GM18951 (cell line): ENCODE results near the gene ICAM3.

Experiments used
- POLR2A ChIP-seq: IDR thresholded peaks from 4 replicates; pipeline ENCODE4 v1.6.1; 2011; ENCODE audit warnings: mild to moderate bottlenecking; ENCODE audit not compliant: insufficient read length, insufficient read depth; ENCODE audit errors: extremely low read depth
- in situ Hi-C: fragments of 300-500 bp; cut with MboI; formaldehyde crosslinking; loops from one replicate; pipeline ENCODE4 v1.12.0; 2022; ENCODE audit warnings: low sequenced_read_pairs, mixed read lengths, inconsistent platforms; ENCODE audit not compliant: unreplicated experiment

The ICAM3 gene

GRCh38 chr19:10288662-10289166, 50.7 kb downstream of the ICAM3 start:
- in situ Hi-C loops: no loop called here
- no peak for TF ChIP-seq POLR2A

- TF ChIP-seq POLR2A: peak; percentile 54
- in situ Hi-C loops: no loop called here
Measured at GRCh38 chr19:10286803-10287737, 52.4 kb downstream of the ICAM3 start, which contains the start of gene ICAM4. TSS of gene ICAM4 (plus strand) at chr19:10286955. CDS start at chr19:10287013, 58 bp downstream.

GRCh38 chr19:10285393-10285792, 54.0 kb downstream of the ICAM3 start:
- no peak for TF ChIP-seq POLR2A
- in situ Hi-C loops: no loop called here

GRCh38 chr19:10284960-10285278, 54.5 kb downstream of the ICAM3 start:
- in situ Hi-C loops: no loop called here
- TF ChIP-seq POLR2A: peak; percentile 3

GRCh38 chr19:10284065-10284959, 55.1 kb downstream of the ICAM3 start:
- TF ChIP-seq POLR2A: no peak
- in situ Hi-C loops: no loop called here
